Activated CD8-positive, alpha-beta T cell treated with anti-CD3 and anti-CD28 coated beads, Interleukin-2, amount 10 ng/mL, durations not matched to agents 7 days and 5 days (primary cell): ENCODE measurements around the gene DSCAM. TPM values are rescaled to one million over a fixed set of nuclear protein-coding genes. Genes with fewer than 3 reads are reported as not detected.

Source experiments
- ATAC-seq: fragments of 150-1000 bp; cut with Tn5 transposase; one replicate; pipeline ENCODE4 v1.10.0; 2021; ENCODE audit warnings: moderate library complexity
- CTCF ChIA-PET: fragments of 350-600 bp; sonication (Branson Sonifier 250); formaldehyde crosslinking; loops from one replicate; lab custom pipeline; 2021; ENCODE audit warnings: antibody characterized with exemption; lab: Charles Lee
- POLR2A ChIA-PET: fragments of 350-600 bp; sonication (Branson Sonifier 250); formaldehyde crosslinking; loops from one replicate; lab custom pipeline; 2021; ENCODE audit warnings: antibody characterized with exemption; lab: Charles Lee
- DNase-seq: peaks from one replicate; pipeline ENCODE4 v3.0.0-alpha.2; 2020
- H3K27ac Mint-ChIP-seq: one replicate; pipeline ENCODE4 v1.8.0; 2021; ENCODE audit warnings: mild to moderate bottlenecking, mixed read lengths
- H3K27me3 Mint-ChIP-seq: one replicate; pipeline ENCODE4 v1.8.0; 2021; ENCODE audit warnings: low read depth, mixed read lengths
- H3K36me3 Mint-ChIP-seq: one replicate; pipeline ENCODE4 v1.8.0; 2021; ENCODE audit warnings: low read depth, mixed read lengths
- H3K4me1 Mint-ChIP-seq: one replicate; pipeline ENCODE4 v1.8.0; 2021; ENCODE audit warnings: low read depth, mixed read lengths
- H3K4me3 Mint-ChIP-seq: one replicate; pipeline ENCODE4 v1.8.0; 2021; ENCODE audit warnings: mild to moderate bottlenecking, mixed read lengths
- H3K9me3 Mint-ChIP-seq: one replicate; pipeline ENCODE4 v1.8.0; 2022; ENCODE audit warnings: mixed read lengths; ENCODE audit not compliant: insufficient read depth
- total RNA-seq, 2 experiments: library from RNA; stranded (reverse); gene quantifications; one replicate each; pipeline ENCODE4 v1.2.3, GENCODE V29; 2021

DSCAM gene
- total RNA-seq, 2 experiments from 2014 or later, result not detected

DNA sequence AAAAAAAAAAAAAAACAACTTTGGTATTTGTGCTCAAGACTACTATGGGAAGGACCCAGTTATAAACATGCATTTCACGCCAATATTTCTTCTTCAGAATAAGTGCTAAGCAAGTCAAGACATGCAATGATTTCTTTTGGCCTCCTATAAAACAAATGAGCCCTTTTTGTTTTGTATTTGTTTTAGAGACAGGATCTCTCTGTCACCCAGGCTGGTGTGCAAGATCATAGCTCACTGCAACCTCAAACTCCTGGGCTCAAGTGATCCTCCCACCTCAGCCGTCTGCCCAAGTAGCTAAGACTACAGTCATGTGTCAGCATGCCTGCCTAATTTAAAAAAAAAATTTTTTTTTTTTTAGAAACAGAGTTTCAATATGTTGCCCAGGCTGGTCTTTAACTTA is 631.0 kb downstream of the DSCAM start:
- Mint-ChIP-seq H3K4me3 (no peak overlapping the region), H3K27ac (no peak overlapping the region), H3K36me3 (no peaks in the 10 kb centered on the region), H3K4me1 (no peaks in the 10 kb centered on the region), H3K27me3 (no peaks in the 10 kb centered on the region), H3K9me3 (peaks cover 4% of the 10 kb centered on the region)
- POLR2A ChIA-PET, result no interaction called here
- CTCF ChIA-PET, result no interaction called here
- ATAC-seq (no peak), DNase-seq (no peak)

DNA sequence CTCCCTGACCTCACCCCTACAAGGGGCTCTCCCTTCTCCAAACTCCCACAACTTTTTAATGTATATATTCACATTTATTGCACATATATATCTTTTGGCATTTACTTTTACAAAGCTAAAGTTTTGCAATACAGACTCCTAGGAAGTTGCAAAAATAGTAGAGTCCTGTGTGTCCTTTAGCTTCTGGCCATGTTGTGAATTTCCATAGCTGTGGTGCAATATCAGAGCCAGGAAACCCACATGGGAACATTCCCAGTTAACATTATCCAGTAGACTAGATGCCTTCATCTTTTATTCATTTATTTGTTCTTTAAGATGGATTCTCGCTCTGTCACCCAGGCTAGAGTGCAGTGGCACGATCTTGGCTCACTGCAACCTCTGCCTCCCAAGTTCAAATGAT is 636.7 kb downstream of the DSCAM start:
- Mint-ChIP-seq H3K9me3 (peaks cover 5% of the 10 kb centered on the region), H3K27ac (no peak overlapping the region), H3K36me3 (no peaks in the 10 kb centered on the region), H3K4me3 (no peak overlapping the region), H3K4me1 (no peaks in the 10 kb centered on the region), H3K27me3 (no peaks in the 10 kb centered on the region)
- ATAC-seq (no peak), DNase-seq (no peak)
- ChIA-PET POLR2A (no interaction called here), CTCF (no interaction called here)

GRCh38 chr21:40208948-40209345 is 638.0 kb downstream of the DSCAM start:
- H3K9me3 Mint-ChIP-seq, result peaks cover 5% of the 10 kb centered on the region
- no peak for DNase-seq

DNA sequence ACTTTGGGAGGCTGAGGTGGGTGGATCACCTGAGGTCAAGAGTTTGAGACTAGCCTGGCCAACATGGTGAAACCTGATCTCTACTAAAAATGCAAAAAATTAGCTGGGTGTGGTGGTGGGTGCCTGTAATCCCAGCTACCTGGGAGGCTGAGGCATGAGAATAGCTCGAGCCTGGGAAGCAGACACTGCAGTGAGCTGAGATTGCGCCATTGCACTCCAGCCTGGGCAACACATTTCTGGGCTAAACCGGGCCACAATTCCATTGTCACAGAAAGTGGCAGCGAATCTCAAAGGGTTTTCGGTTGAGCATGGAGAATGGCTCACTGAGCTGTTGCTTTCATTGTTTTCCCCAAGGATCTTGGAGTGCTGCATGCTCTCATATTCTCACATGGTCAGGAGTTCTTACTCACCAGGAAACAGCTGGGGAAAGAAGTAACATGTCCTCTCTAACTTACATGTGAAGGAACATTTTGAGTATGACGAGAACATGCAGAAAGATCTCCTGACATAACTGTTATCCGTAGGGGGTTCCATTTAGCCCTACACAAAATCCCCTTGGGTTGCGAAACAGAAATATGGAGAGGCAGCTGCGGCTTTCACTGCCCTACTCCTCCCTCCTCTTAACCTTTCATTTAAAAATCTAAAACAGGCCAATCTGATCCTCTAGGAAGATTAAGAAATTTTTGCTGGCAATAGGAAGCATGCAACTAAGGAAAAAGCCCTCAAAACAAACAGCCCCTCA is 638.6 kb downstream of the DSCAM start:
- peaks cover 5% of the 10 kb centered on the region for H3K9me3 Mint-ChIP-seq
- ATAC-seq (no peak), DNase-seq (no peak)
- H3K27ac Mint-ChIP-seq, result no peak overlapping the region
- no peak overlapping the region for H3K4me3 Mint-ChIP-seq
- ChIA-PET CTCF (no interaction called here), POLR2A (no interaction called here)
- H3K27me3 Mint-ChIP-seq, result no peaks in the 10 kb centered on the region
- H3K4me1 Mint-ChIP-seq, result no peaks in the 10 kb centered on the region
- no peaks in the 10 kb centered on the region for H3K36me3 Mint-ChIP-seq

More at GRCh38 chr21:40208948-40209345, 638.0 kb downstream of the DSCAM start:
- POLR2A ChIA-PET, result no interaction called here
- H3K27ac Mint-ChIP-seq, result no peak overlapping the region
- CTCF ChIA-PET, result no interaction called here
- no peaks in the 10 kb centered on the region for H3K4me1 Mint-ChIP-seq
- H3K4me3 Mint-ChIP-seq, result no peak overlapping the region
- no peaks in the 10 kb centered on the region for H3K27me3 Mint-ChIP-seq
- ATAC-seq, result no peak
- no peaks in the 10 kb centered on the region for H3K36me3 Mint-ChIP-seq

- no peak for DNase-seq
- no peaks in the 10 kb centered on the region for H3K27me3 Mint-ChIP-seq
- ATAC-seq, result no peak
- ChIA-PET POLR2A (no interaction called here), CTCF (no interaction called here)
- H3K4me3 Mint-ChIP-seq, result no peak overlapping the region
- H3K9me3 Mint-ChIP-seq, result peaks cover 9% of the 10 kb centered on the region
- no peak overlapping the region for H3K27ac Mint-ChIP-seq
- no peaks in the 10 kb centered on the region for H3K4me1 Mint-ChIP-seq
- no peaks in the 10 kb centered on the region for H3K36me3 Mint-ChIP-seq
These were observed 646.0 kb downstream of the DSCAM start for GRCh38 chr21:40200946-40201345.

DNA sequence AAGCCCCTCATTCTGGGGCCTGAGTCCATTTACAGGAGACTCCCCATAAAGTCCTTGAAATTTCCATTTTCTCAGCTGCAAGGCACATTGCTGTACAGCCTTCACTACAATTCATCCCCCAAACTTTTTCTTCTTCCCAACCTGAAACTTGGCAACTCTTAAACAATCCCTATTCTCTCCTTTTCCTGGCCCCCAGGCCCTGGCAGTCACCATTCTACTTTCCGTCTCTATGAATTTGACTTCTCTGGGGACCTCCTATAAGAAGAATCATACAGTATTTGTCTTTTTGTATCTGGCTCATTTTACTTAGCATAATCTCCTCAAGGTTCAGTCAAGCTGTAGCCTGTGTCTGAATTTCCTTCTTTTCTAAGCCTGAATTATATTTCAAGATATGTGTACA is 646.8 kb downstream of the DSCAM start:
- Mint-ChIP-seq H3K4me3 (no peak overlapping the region), H3K4me1 (no peaks in the 10 kb centered on the region), H3K27me3 (no peaks in the 10 kb centered on the region), H3K9me3 (peaks cover 9% of the 10 kb centered on the region), H3K36me3 (no peaks in the 10 kb centered on the region), H3K27ac (no peak overlapping the region)
- CTCF ChIA-PET, result no interaction called here
- POLR2A ChIA-PET, result no interaction called here
- ATAC-seq (no peak), DNase-seq (no peak)

DNA sequence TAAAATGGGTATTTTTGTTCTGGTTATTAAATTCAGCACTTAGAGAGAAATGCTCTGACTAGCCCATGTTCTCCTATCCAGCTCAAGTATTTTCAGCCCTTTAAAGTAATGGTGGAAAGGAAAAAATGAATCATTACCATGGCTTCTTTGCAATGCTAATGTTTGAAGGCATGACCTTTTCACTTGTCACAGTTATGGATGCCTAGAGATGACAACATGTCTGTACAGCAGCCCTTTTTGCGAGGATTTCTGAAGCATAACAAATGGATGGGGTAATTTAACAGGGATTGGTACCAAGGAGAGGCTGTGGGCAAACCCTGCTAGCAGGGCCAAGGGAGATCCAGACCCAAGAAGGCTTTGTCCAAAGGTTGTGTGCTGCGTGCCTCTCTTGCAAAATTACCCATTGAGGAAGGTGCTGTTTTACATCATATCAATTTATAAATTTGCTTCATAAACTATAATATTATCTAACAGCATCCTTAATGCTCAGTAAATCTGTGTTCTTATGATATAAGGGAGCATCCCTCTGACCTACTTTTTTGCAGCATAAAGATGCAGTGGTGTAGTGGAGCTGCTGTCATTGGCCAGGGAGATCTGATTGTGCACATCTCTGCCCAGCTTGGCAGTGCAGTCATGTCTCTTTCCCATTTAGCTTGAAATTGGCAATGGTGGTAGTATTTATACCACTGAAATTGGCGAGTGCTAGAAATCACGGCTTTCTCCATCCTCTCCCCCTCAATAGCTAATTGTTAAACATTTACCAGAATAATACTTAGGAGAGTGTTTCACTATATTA is 652.6 kb downstream of the DSCAM start:
- ChIA-PET CTCF (no interaction called here), POLR2A (no interaction called here)
- Mint-ChIP-seq H3K36me3 (no peaks in the 10 kb centered on the region), H3K27me3 (no peaks in the 10 kb centered on the region), H3K4me3 (no peak overlapping the region), H3K9me3 (peaks cover 14% of the 10 kb centered on the region), H3K4me1 (no peaks in the 10 kb centered on the region), H3K27ac (no peak overlapping the region)
- ATAC-seq, result no peak
- DNase-seq, result no peak

GRCh38 chr21:40191616-40192015 is 655.3 kb downstream of the DSCAM start:
- Mint-ChIP-seq H3K27ac (no peak overlapping the region), H3K36me3 (no peaks in the 10 kb centered on the region), H3K4me3 (no peak overlapping the region), H3K9me3 (peaks cover 17% of the 10 kb centered on the region), H3K27me3 (no peaks in the 10 kb centered on the region), H3K4me1 (no peaks in the 10 kb centered on the region)
- ChIA-PET POLR2A (no interaction called here), CTCF (no interaction called here)
- no peak for DNase-seq
- ATAC-seq, result no peak

GRCh38 chr21:40191196-40191595 is 655.8 kb downstream of the DSCAM start:
- Mint-ChIP-seq H3K9me3 (peaks cover 18% of the 10 kb centered on the region), H3K4me1 (no peaks in the 10 kb centered on the region), H3K4me3 (no peak overlapping the region), H3K27me3 (no peaks in the 10 kb centered on the region), H3K27ac (no peak overlapping the region), H3K36me3 (no peaks in the 10 kb centered on the region)
- DNase-seq, result no peak
- no peak for ATAC-seq
- POLR2A ChIA-PET, result no interaction called here
- CTCF ChIA-PET, result no interaction called here

GRCh38 chr21:40187946-40188654 is 658.9 kb downstream of the DSCAM start:
- H3K27me3 Mint-ChIP-seq, result no peaks in the 10 kb centered on the region
- H3K36me3 Mint-ChIP-seq, result no peaks in the 10 kb centered on the region
- peaks cover 18% of the 10 kb centered on the region for H3K9me3 Mint-ChIP-seq
- H3K4me1 Mint-ChIP-seq, result no peaks in the 10 kb centered on the region
- H3K4me3 Mint-ChIP-seq, result no peak overlapping the region
- CTCF ChIA-PET, result no interaction called here
- no peak overlapping the region for H3K27ac Mint-ChIP-seq
- no peak for DNase-seq
- no peak for ATAC-seq
- POLR2A ChIA-PET, result no interaction called here

DNA sequence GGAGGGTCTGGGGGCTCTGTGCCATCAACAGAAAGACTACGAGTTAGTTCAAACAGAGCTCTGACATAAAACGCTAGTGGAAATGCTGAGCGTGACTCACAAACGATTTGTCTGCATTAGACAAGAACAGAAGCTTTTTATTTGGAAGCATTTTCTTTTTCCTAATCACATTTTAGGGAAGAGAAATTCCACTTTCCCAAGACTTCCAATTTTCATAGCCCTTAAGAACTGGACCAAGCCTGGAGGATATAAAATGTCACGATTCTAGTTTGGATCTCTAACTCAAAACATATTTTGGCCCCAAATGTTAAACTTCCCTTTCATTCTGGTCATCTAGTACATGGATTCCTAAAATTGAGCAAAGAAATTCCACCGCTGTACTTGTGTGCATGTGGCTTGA is 659.7 kb downstream of the DSCAM start:
- H3K4me1 Mint-ChIP-seq, result no peaks in the 10 kb centered on the region
- ChIA-PET POLR2A (no interaction called here), CTCF (no interaction called here)
- DNase-seq, result no peak
- H3K36me3 Mint-ChIP-seq, result peaks cover under 1% of the 10 kb centered on the region
- H3K9me3 Mint-ChIP-seq, result peaks cover 19% of the 10 kb centered on the region
- H3K27me3 Mint-ChIP-seq, result no peaks in the 10 kb centered on the region
- no peak overlapping the region for H3K27ac Mint-ChIP-seq
- H3K4me3 Mint-ChIP-seq, result no peak overlapping the region
- ATAC-seq, result no peak

DNA sequence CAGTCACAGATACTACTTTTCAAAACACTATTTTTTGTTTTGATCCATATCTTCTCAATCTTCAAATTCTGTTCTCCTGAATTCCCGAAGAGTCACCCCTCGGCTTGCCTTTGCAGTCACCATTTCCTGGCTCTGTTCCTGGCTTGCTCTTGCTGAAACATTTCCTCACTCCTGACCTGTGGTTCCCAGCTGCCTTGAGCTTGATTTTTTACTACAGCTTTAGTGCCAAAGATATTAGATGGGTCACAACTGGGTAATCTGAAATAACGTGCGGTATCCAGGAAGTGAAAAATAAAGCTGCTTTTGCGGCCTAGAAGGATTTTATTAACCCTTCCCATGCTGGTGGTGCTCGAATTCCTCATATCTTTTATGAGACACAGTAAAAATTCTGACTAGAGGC is 660.9 kb downstream of the DSCAM start:
- H3K9me3 Mint-ChIP-seq, result peaks cover 31% of the 10 kb centered on the region
- no peaks in the 10 kb centered on the region for H3K27me3 Mint-ChIP-seq
- peaks cover 4% of the 10 kb centered on the region for H3K36me3 Mint-ChIP-seq
- H3K4me3 Mint-ChIP-seq, result no peak overlapping the region
- no peak for ATAC-seq
- no peak for DNase-seq
- no peaks in the 10 kb centered on the region for H3K4me1 Mint-ChIP-seq
- POLR2A ChIA-PET, result no interaction called here
- CTCF ChIA-PET, result no interaction called here
- H3K27ac Mint-ChIP-seq, result no peak overlapping the region
